OCI-LY1 (cell line): ENCODE measurements around the gene MYLIP.

Experiments used
- H2AFZ ChIP-seq: fragments of 200-600 bp; sonication (generic), shearing (Covaris generic); 2 replicates; pipeline ENCODE4 v1.6.0; 2014; ENCODE audit warnings: antibody characterized with exemption, mild to moderate bottlenecking, low read length
- H3F3A ChIP-seq: fragments of 200-600 bp; sonication (generic), shearing (Covaris generic); 2 replicates; pipeline ENCODE4 v1.6.0; 2014; ENCODE audit warnings: mild to moderate bottlenecking, antibody characterized with exemption, low read length, moderate library complexity; ENCODE audit not compliant: insufficient read depth
- H3K27ac ChIP-seq: fragments of 200-600 bp; sonication (generic); 2 replicates; pipeline ENCODE4 v1.5.1; 2014; ENCODE audit warnings: low read length, mixed run types, mild to moderate bottlenecking, low read depth; ENCODE audit not compliant: poor library complexity, severe bottlenecking
- H3K27me3 ChIP-seq: fragments of 200-600 bp; sonication (generic); 2 replicates; pipeline ENCODE4 v1.6.0; 2014; ENCODE audit warnings: antibody characterized with exemption, mild to moderate bottlenecking, low read length, moderate library complexity; ENCODE audit not compliant: insufficient read depth
- H3K36me3 ChIP-seq: fragments of 200-600 bp; sonication (generic); 2 replicates; pipeline ENCODE4 v1.6.1; 2014; ENCODE audit warnings: mild to moderate bottlenecking, antibody characterized with exemption, low read length, moderate library complexity, mixed read lengths; ENCODE audit not compliant: insufficient read depth
- H3K4me1 ChIP-seq: fragments of 200-600 bp; sonication (generic); 2 replicates; pipeline ENCODE4 v1.5.1; 2014; ENCODE audit warnings: mild to moderate bottlenecking, low read length, moderate library complexity; ENCODE audit not compliant: insufficient read depth, severe bottlenecking
- H3K4me2 ChIP-seq: fragments of 200-600 bp; sonication (generic), shearing (Covaris generic); 2 replicates; pipeline ENCODE4 v1.6.1; 2014; ENCODE audit warnings: low read length
- H3K4me3 ChIP-seq: fragments of 200-600 bp; sonication (generic); 2 replicates; pipeline ENCODE4 v1.5.1; 2014; ENCODE audit warnings: low read length, low read depth, mild to moderate bottlenecking, mixed read lengths; ENCODE audit not compliant: poor library complexity, severe bottlenecking
- H3K79me2 ChIP-seq: fragments of 200-600 bp; shearing (Covaris generic); 2 replicates; pipeline ENCODE4 v1.6.1; 2016; ENCODE audit warnings: mixed run types, low read length, mixed read lengths; ENCODE audit not compliant: insufficient read depth
- H3K9ac ChIP-seq: fragments of 200-600 bp; sonication (generic), shearing (Covaris generic); 2 replicates; pipeline ENCODE4 v1.6.1; 2014; ENCODE audit warnings: mild to moderate bottlenecking, low read length, mixed read lengths
- H3K9me2 ChIP-seq: fragments of 200-600 bp; sonication (generic), shearing (Covaris generic); 2 replicates; pipeline ENCODE4 v1.6.1; 2014; ENCODE audit warnings: low read depth, mild to moderate bottlenecking, low read length, mixed read lengths
- H3K9me3 ChIP-seq: fragments of 200-600 bp; shearing (Covaris generic); 2 replicates; pipeline ENCODE4 v1.6.1; 2014; ENCODE audit warnings: low read length, mixed read lengths
- H4K20me1 ChIP-seq: fragments of 200-600 bp; sonication (generic), shearing (Covaris generic); 2 replicates; pipeline ENCODE4 v1.6.0; 2016; ENCODE audit warnings: mild to moderate bottlenecking, low read length; ENCODE audit not compliant: insufficient read depth
- CTCF ChIP-seq: fragments of 200-600 bp; sonication (generic), shearing (Covaris generic); IDR thresholded peaks from 2 replicates; pipeline ENCODE4 v1.5.1; 2017; ENCODE audit warnings: mild to moderate bottlenecking, antibody characterized with exemption, low read length, moderate library complexity, mixed read lengths
- EZH2 ChIP-seq: fragments of 200-600 bp; sonication (generic), shearing (Covaris generic); IDR thresholded peaks from 2 replicates; pipeline ENCODE4 v1.8.0; 2017; ENCODE audit warnings: borderline replicate concordance, mixed run types, mild to moderate bottlenecking, antibody characterized with exemption, low read length, moderate library complexity, mixed read lengths

MYLIP gene

DNA sequence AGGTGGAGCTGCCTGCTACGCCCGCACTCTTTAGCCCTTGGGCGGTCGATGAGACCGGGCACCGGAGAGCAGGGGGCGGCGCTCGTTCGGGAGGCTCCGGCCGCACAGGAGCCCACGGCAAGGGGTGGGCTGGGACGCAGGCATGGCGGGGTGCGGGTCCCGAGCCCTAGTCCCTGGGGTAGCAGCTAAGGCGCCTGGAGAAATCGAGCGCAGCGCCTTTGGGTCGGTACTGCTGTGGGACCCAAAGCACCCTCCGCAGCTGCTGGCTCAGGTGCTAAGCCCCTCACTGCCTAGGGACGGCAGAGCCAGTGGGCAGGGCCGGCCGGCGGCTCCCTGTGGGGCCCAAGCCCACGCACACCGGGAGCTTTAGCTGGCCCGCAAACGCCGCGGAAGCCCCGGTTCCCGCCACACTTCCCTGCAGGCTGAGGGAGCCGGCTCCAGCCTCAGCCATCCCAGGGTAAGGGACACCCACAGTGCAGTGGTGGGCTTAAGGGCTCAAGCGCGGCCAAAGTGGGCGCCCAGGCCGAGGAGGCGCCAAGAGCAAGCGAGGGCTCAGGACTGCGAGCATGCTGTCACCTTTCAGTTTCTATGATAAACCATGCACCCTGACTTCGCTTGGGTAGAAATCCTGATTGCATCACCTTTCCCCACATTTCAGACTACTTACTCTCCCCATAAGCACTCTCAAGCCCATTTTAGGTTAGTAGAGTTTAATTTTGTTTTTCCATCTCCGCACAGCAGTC is 52.0 kb downstream of the MYLIP start:
- Histone ChIP-seq H3K4me3 (no peak overlapping the region), H3K9me3 (no peaks in the 10 kb centered on the region), H3K4me2 (no peak overlapping the region), H3K36me3 (no peaks in the 10 kb centered on the region; the same call in 1 of the 2 replicates), H3F3A (no peaks in the 10 kb centered on the region), H2AFZ (no peak overlapping the region), H3K27ac (no peak overlapping the region), H3K9ac (no peak overlapping the region), H3K79me2 (no peaks in the 10 kb centered on the region), H3K27me3 (no peaks in the 10 kb centered on the region), H4K20me1 (no peaks in the 10 kb centered on the region), H3K9me2 (no peaks in the 10 kb centered on the region), H3K4me1 (peaks cover 20% of the 10 kb centered on the region)
- TF ChIP-seq CTCF (no peak), EZH2 (no peak)

DNA sequence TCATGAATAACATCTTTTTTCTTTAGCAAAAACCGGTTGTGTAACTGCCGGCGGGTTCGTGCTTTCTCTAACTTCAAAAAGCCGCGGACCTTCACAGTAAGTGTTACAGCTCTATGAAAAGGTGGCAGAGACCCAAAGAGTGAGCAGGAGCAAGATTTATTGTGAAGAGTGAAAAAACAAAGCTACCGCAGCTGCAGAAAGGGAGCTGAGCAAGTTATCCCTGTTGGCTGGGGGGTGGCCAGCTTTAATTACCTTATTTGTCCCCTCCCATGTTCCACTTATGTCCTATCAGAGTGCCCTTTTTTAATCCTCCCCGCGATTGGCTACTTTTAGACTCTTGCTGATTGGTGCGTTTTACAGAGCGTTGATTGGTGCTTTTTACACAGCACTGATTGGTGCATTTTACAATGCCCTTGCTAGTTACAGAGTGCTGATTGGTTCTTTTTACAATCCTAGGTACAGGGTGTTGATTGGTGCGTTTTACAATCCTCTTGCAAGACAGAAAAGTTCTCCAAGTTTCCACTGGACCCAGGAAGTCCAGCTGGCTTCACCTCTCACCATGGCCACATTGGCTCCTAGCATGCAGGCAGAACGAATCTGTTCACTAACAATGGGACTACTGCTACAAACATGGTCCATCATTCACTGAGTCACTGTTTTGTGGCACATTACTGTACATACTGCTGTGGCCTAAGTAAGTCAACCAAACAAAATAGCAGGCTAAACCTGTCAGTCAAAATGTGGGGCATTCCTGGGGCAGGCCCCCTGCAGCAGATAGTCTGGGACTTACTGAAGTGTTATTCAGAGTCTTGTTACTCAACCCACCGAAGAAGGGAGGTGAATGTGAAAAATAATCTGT is 52.8 kb downstream of the MYLIP start:
- no peak overlapping the region for H3K9ac ChIP-seq
- no peaks in the 10 kb centered on the region for H3K9me3 ChIP-seq
- H3K9me2 ChIP-seq = no peaks in the 10 kb centered on the region
- H4K20me1 ChIP-seq = no peaks in the 10 kb centered on the region
- no peaks in the 10 kb centered on the region for H3K27me3 ChIP-seq
- peaks cover 20% of the 10 kb centered on the region for H3K4me1 ChIP-seq
- H2AFZ ChIP-seq = no peak overlapping the region
- no peak overlapping the region for H3K4me2 ChIP-seq
- no peaks in the 10 kb centered on the region for H3K36me3 ChIP-seq
- no peak overlapping the region for H3K4me3 ChIP-seq
- H3K27ac ChIP-seq = no peak overlapping the region
- H3K79me2 ChIP-seq = no peaks in the 10 kb centered on the region
- TF ChIP-seq CTCF (no peak), EZH2 (no peak)
- H3F3A ChIP-seq = no peaks in the 10 kb centered on the region

GRCh38 chr6:16183187-16183664 is 54.3 kb downstream of the MYLIP start:
- Histone ChIP-seq H3K4me2 (peak overlapping the region; percentile 51), H3K4me3 (no peak overlapping the region), H3K27me3 (no peaks in the 10 kb centered on the region), H3F3A (no peaks in the 10 kb centered on the region), H3K9me2 (no peaks in the 10 kb centered on the region), H3K9ac (no peak overlapping the region), H3K36me3 (no peaks in the 10 kb centered on the region), H4K20me1 (no peaks in the 10 kb centered on the region), H2AFZ (peak overlapping the region; percentile 95; the same call in 1 of the 2 replicates), H3K27ac (peak overlapping the region; percentile 68), H3K4me1 (peaks cover 20% of the 10 kb centered on the region), H3K9me3 (no peaks in the 10 kb centered on the region), H3K79me2 (no peaks in the 10 kb centered on the region)
- TF ChIP-seq EZH2 (no peak), CTCF (peak; percentile 72)
